NCI-H446 treated with DMSO at 0.1 percent for 48 hours (cell line): ENCODE data around the gene KLK10.

ENCODE experiments used
- DNase-seq: peaks from one replicate; lab custom pipeline; 2025; lab: John Stamatoyannopoulos, UW

Gene KLK10

GRCh38 chr19:51025809-51026553 is 6.5 kb upstream of the KLK10 start:
- no peak for DNase-seq

- DNase-seq: no peak
These were observed 5.9 kb upstream of the KLK10 start for GRCh38 chr19:51025401-51025800.

- DNase-seq: no peak
These were observed 5.4 kb upstream of the KLK10 start for GRCh38 chr19:51024924-51025323.

GRCh38 chr19:51023946-51024345 is 4.4 kb upstream of the KLK10 start:
- DNase-seq: no peak

- DNase-seq: no peak
These were observed 3.0 kb upstream of the KLK10 start for GRCh38 chr19:51022526-51022925.

GRCh38 chr19:51020988-51021651 is 1.6 kb upstream of the KLK10 start:
- no peak for DNase-seq

GRCh38 chr19:51018745-51019543 is 565 bp downstream of the KLK10 start:
- no peak for DNase-seq

- no peak for DNase-seq
These were observed 2.5 kb downstream of the KLK10 start for GRCh38 chr19:51016798-51017683.

GRCh38 chr19:51015691-51016267 is 3.7 kb downstream of the KLK10 start:
- no peak for DNase-seq

- no peak for DNase-seq
These were observed 5.3 kb downstream of the KLK10 start for GRCh38 chr19:51014242-51014641.

GRCh38 chr19:51012661-51013190 is 6.8 kb downstream of the KLK10 start:
- DNase-seq: no peak

- DNase-seq: no peak
These were observed 9.3 kb downstream of the KLK10 start for GRCh38 chr19:51010066-51010795.

- no peak for DNase-seq
These were observed 10.2 kb downstream of the KLK10 start for GRCh38 chr19:51009061-51009891.

GRCh38 chr19:51007488-51007887 is 12.0 kb downstream of the KLK10 start:
- no peak for DNase-seq

- DNase-seq: no peak
These were observed 13.1 kb downstream of the KLK10 start for GRCh38 chr19:51006406-51006805.

GRCh38 chr19:51005248-51005647 is 14.3 kb downstream of the KLK10 start:
- no peak for DNase-seq

- no peak for DNase-seq
These were observed 16.2 kb downstream of the KLK10 start for GRCh38 chr19:51003316-51003715.

GRCh38 chr19:51002542-51003311 is 16.8 kb downstream of the KLK10 start:
- DNase-seq: no peak

GRCh38 chr19:51002089-51002532 is 17.4 kb downstream of the KLK10 start:
- no peak for DNase-seq
